Ishikawa (cell line): Measurements from ENCODE around the gene GALNT1.

Experiments
- CEBPB ChIP-seq: IDR thresholded peaks from 2 replicates; pipeline ENCODE4 v1.6.1; 2012
- CREB1 ChIP-seq: IDR thresholded peaks from 2 replicates; pipeline ENCODE4 v1.6.1; 2012; ENCODE audit warnings: low read depth
- EGR1 ChIP-seq: IDR thresholded peaks from 2 replicates; pipeline ENCODE4 v1.6.1; 2012
- EP300 ChIP-seq: IDR thresholded peaks from 2 replicates; pipeline ENCODE4 v1.6.1; 2012; ENCODE audit warnings: borderline replicate concordance
- FOXM1 ChIP-seq: IDR thresholded peaks from 2 replicates; pipeline ENCODE4 v1.6.1; 2012; ENCODE audit warnings: low read depth, borderline replicate concordance
- MAX ChIP-seq: IDR thresholded peaks from 2 replicates; pipeline ENCODE4 v1.6.1; 2012
- NFIC ChIP-seq: IDR thresholded peaks from 2 replicates; pipeline ENCODE4 v1.6.1; 2012
- RAD21 ChIP-seq: IDR thresholded peaks from 2 replicates; pipeline ENCODE4 v1.6.1; 2012; ENCODE audit warnings: low read depth
- REST ChIP-seq: IDR thresholded peaks from 2 replicates; pipeline ENCODE4 v1.6.1; 2012; ENCODE audit warnings: low read depth, mild to moderate bottlenecking
- TAF1 ChIP-seq: IDR thresholded peaks from 2 replicates; pipeline ENCODE4 v1.6.1; 2012; ENCODE audit warnings: low read depth, mild to moderate bottlenecking
- TCF12 ChIP-seq: IDR thresholded peaks from 2 replicates; pipeline ENCODE4 v1.6.1; 2012; ENCODE audit warnings: low read depth
- TEAD4 ChIP-seq: IDR thresholded peaks from 2 replicates; pipeline ENCODE4 v1.6.1; 2012
- USF1 ChIP-seq: IDR thresholded peaks from 2 replicates; pipeline ENCODE4 v1.6.1; 2012
- YY1 ChIP-seq: IDR thresholded peaks from 2 replicates; pipeline ENCODE4 v1.6.1; 2012; ENCODE audit warnings: low read depth
- ZBTB7A ChIP-seq: IDR thresholded peaks from 2 replicates; pipeline ENCODE4 v1.6.1; 2012; ENCODE audit warnings: low read depth

Gene GALNT1

GRCh38 chr18:35689728-35690127 is 108.2 kb downstream of the GALNT1 start:
- TF ChIP-seq CEBPB: no peak
- no peak for TF ChIP-seq FOXM1
- no peak for TF ChIP-seq CREB1

- TF ChIP-seq FOXM1 (no peak), ZBTB7A (no peak), CREB1 (no peak)
Observed at GRCh38 chr18:35691625-35692024, 110.1 kb downstream of the GALNT1 start.

GRCh38 chr18:35692866-35693265 is 111.3 kb downstream of the GALNT1 start:
- TF ChIP-seq ZBTB7A (no peak), CREB1 (no peak), EGR1 (no peak), RAD21 (no peak), NFIC (no peak), EP300 (no peak), TEAD4 (no peak), USF1 (no peak), TCF12 (no peak), REST (no peak), FOXM1 (no peak), CEBPB (no peak)

- TF ChIP-seq MAX (no peak), EP300 (no peak), CREB1 (no peak), YY1 (no peak)
Observed at GRCh38 chr18:35693829-35694228, 112.3 kb downstream of the GALNT1 start.

- TF ChIP-seq EGR1 (no peak), YY1 (no peak), FOXM1 (no peak), EP300 (no peak), RAD21 (no peak), USF1 (no peak), CREB1 (no peak), TAF1 (no peak), TCF12 (no peak), REST (no peak), MAX (no peak), CEBPB (no peak), TEAD4 (no peak), ZBTB7A (no peak), NFIC (no peak)
Observed at GRCh38 chr18:35694808-35695207, 113.3 kb downstream of the GALNT1 start.

- TF ChIP-seq NFIC: no peak
- TF ChIP-seq TCF12: no peak
- TF ChIP-seq RAD21: no peak
Observed at GRCh38 chr18:35695384-35695783, 113.8 kb downstream of the GALNT1 start.

GRCh38 chr18:35695803-35696202 is 114.3 kb downstream of the GALNT1 start:
- TF ChIP-seq TEAD4 (no peak), ZBTB7A (no peak), EGR1 (no peak), EP300 (no peak), USF1 (no peak), TAF1 (no peak), MAX (no peak), TCF12 (no peak), NFIC (no peak), REST (no peak), YY1 (no peak), FOXM1 (no peak), CEBPB (no peak), CREB1 (no peak), RAD21 (no peak)
